H1 (cell line): Measurements from ENCODE around the gene GOLGA3. TPM values are rescaled to one million over a fixed set of nuclear protein-coding genes. Genes with fewer than 3 reads are reported as not detected.

ENCODE experiments used
- CTCF ChIA-PET: fragments of 300-600 bp; sonication (Branson Sonifier 250); formaldehyde crosslinking; loops from one replicate; lab custom pipeline; 2021; ENCODE audit not compliant: partially characterized antibody; lab: Charles Lee
- POLR2A ChIA-PET: fragments of 300-600 bp; sonication (Branson Sonifier 250); formaldehyde crosslinking; loops from one replicate; lab custom pipeline; 2021; ENCODE audit warnings: inconsistent platforms; ENCODE audit not compliant: partially characterized antibody; lab: Charles Lee
- DNase-seq, 2 experiments: peaks; one replicate each; pipeline versions ENCODE4 v3.0.0 to v3.0.0-alpha.2; 2010 to 2022; ENCODE audit warnings: low spot score in 2 of 2, low read depth in 1 of 2, mixed read lengths in 1 of 2
- FAIRE-seq: peaks from 2 replicates; lab custom pipeline; 2011; peaks lifted over from hg19 to GRCh38; lab: Jason Lieb, UNC
- H2AFZ ChIP-seq: 2 replicates; pipeline ENCODE4 v1.8.1; 2012; ENCODE audit warnings: low read length, inconsistent platforms
- H2AK5ac ChIP-seq: 2 replicates; pipeline ENCODE4 v1.6.1; 2013; ENCODE audit warnings: low read depth, low read length
- H2BK120ac ChIP-seq: replicated peaks from 2 replicates; pipeline ENCODE3; 2013; ENCODE audit warnings: low read depth, low read length, inconsistent platforms
- H2BK12ac ChIP-seq: 2 replicates; pipeline ENCODE4 v1.6.1; 2013; ENCODE audit warnings: low read depth, low read length
- H2BK15ac ChIP-seq: 2 replicates; pipeline ENCODE4 v1.6.1; 2013; ENCODE audit warnings: low read length
- H2BK20ac ChIP-seq: 2 replicates; pipeline ENCODE4 v1.6.1; 2013; ENCODE audit warnings: low read length
- H2BK5ac ChIP-seq: 2 replicates; pipeline ENCODE4 v1.6.1; 2013; ENCODE audit warnings: low read depth, low read length
- H3K14ac ChIP-seq: 2 replicates; pipeline ENCODE4 v1.6.1; 2013; ENCODE audit warnings: inconsistent platforms; ENCODE audit not compliant: insufficient read length
- H3K18ac ChIP-seq: 2 replicates; pipeline ENCODE4 v1.6.1; 2013; ENCODE audit warnings: low read length; ENCODE audit errors: extremely low read depth
- H3K23ac ChIP-seq: 2 replicates; pipeline ENCODE4 v1.6.1; 2013; ENCODE audit warnings: inconsistent platforms; ENCODE audit not compliant: insufficient read length
- H3K23me2 ChIP-seq: 2 replicates; pipeline ENCODE4 v1.6.1; 2013; ENCODE audit warnings: low read depth, low read length
- H3K27ac ChIP-seq: 2 replicates; pipeline ENCODE4 v1.6.1; 2011; ENCODE audit warnings: low read depth, low read length, inconsistent platforms
- H3K27me3 ChIP-seq, 4 experiments: replicated peaks in 1 of 4; 1 replicate in 1 of 4; 2 replicates in 3 of 4; pipeline versions ENCODE4 v1.6.1 to v1.8.1; 2011 to 2013; ENCODE audit warnings: low read length in 3 of 4, mild to moderate bottlenecking in 3 of 4, inconsistent platforms in 2 of 4, mixed read lengths in 2 of 4, moderate library complexity in 1 of 4; ENCODE audit not compliant: control insufficient read depth in 3 of 4, insufficient read depth in 3 of 4; ENCODE audit errors: extremely low read depth in 1 of 4
- H3K36me3 ChIP-seq, 4 experiments: 2 replicates each; pipeline versions ENCODE4 v1.6.1 to v1.8.1; 2011 to 2013; ENCODE audit warnings: mild to moderate bottlenecking in 4 of 4, low read length in 3 of 4, moderate library complexity in 2 of 4, control low read depth in 1 of 4, inconsistent platforms in 1 of 4; ENCODE audit not compliant: insufficient read depth in 4 of 4, control insufficient read depth in 2 of 4
- H3K4ac ChIP-seq: replicated peaks from 2 replicates; pipeline ENCODE3; 2013; ENCODE audit warnings: low read length, low read depth, mixed read lengths, inconsistent platforms; ENCODE audit not compliant: insufficient read length
- H3K4me1 ChIP-seq, 4 experiments: replicated peaks in 1 of 4; 1 replicate in 1 of 4; 2 replicates in 3 of 4; pipeline versions ENCODE4 v1.6.1 to v1.8.1; 2011 to 2013; ENCODE audit warnings: low read length in 3 of 4, inconsistent platforms in 2 of 4, mixed read lengths in 1 of 4; ENCODE audit not compliant: insufficient read depth in 4 of 4, control insufficient read depth in 3 of 4
- H3K4me2 ChIP-seq, 2 experiments: 2 replicates each; pipeline versions ENCODE4 v1.6.1 to v1.8.1; 2011 to 2013; ENCODE audit warnings: low read depth in 2 of 2, low read length in 2 of 2, control low read depth in 1 of 2, inconsistent platforms in 1 of 2, mild to moderate bottlenecking in 1 of 2; ENCODE audit not compliant: insufficient read depth in 1 of 2
- H3K4me3 ChIP-seq, 4 experiments: fragments of 200-600, 300-600 bp in 1 of 4; sonication (generic), shearing (Covaris generic), sonication (Bioruptor Twin) in 1 of 4; 2 replicates each; pipeline versions ENCODE4 v1.5.1 to v1.8.1; 2011 to 2016; ENCODE audit warnings: low read length in 4 of 4, low read depth in 3 of 4, control low read depth in 2 of 4, inconsistent platforms in 2 of 4, mild to moderate bottlenecking in 2 of 4, mixed read lengths in 1 of 4, moderate library complexity in 1 of 4; ENCODE audit not compliant: insufficient read depth in 2 of 4; ENCODE audit errors: extremely low read depth in 1 of 4
- H3K56ac ChIP-seq: replicated peaks from 2 replicates; pipeline ENCODE3; 2013; ENCODE audit warnings: low read depth, mild to moderate bottlenecking, mixed read lengths, low read length, inconsistent platforms; ENCODE audit not compliant: insufficient read length
- H3K79me1 ChIP-seq: 2 replicates; pipeline ENCODE4 v1.6.1; 2013; ENCODE audit warnings: low read depth, low read length, control low read depth
- H3K79me2 ChIP-seq, 2 experiments: 2 replicates each; pipeline versions ENCODE4 v1.6.1 to v1.8.1; 2012 to 2013; ENCODE audit warnings: low read length in 2 of 2, mild to moderate bottlenecking in 2 of 2, inconsistent platforms in 1 of 2; ENCODE audit not compliant: insufficient read depth in 2 of 2, control insufficient read depth in 1 of 2
- H3K9ac ChIP-seq, 4 experiments: replicated peaks in 1 of 4; 1 replicate in 1 of 4; 2 replicates in 3 of 4; pipeline versions ENCODE4 v1.6.1 to v1.8.1; 2011 to 2013; ENCODE audit warnings: low read depth in 3 of 4, low read length in 3 of 4, control low read depth in 2 of 4, mild to moderate bottlenecking in 2 of 4, moderate library complexity in 2 of 4, inconsistent platforms in 1 of 4; ENCODE audit errors: extremely low read depth in 1 of 4
- H3K9me3 ChIP-seq, 2 experiments: 2 replicates each; pipeline versions ENCODE4 v1.6.1 to v1.8.1; 2012 to 2013; ENCODE audit warnings: mild to moderate bottlenecking in 2 of 2, moderate library complexity in 2 of 2, control low read depth in 1 of 2, inconsistent platforms in 1 of 2, low read depth in 1 of 2, low read length in 1 of 2, mixed read lengths in 1 of 2; ENCODE audit not compliant: insufficient read depth in 2 of 2
- H4K20me1 ChIP-seq, 2 experiments: replicated peaks in 1 of 2; 2 replicates each; pipeline versions ENCODE3 to v1.8.1; 2011 to 2013; ENCODE audit warnings: inconsistent platforms in 2 of 2, low read length in 2 of 2, mild to moderate bottlenecking in 1 of 2; ENCODE audit not compliant: insufficient read depth in 2 of 2, control insufficient read depth in 1 of 2
- H4K5ac ChIP-seq: 2 replicates; pipeline ENCODE4 v1.6.1; 2013; ENCODE audit warnings: low read length, low read depth, mixed read lengths, inconsistent platforms; ENCODE audit not compliant: insufficient read length
- H4K8ac ChIP-seq: 2 replicates; pipeline ENCODE4 v1.8.0; 2013; ENCODE audit warnings: mild to moderate bottlenecking, moderate library complexity, low read length, inconsistent platforms; ENCODE audit not compliant: insufficient read depth; ENCODE audit errors: extremely low read depth
- H4K91ac ChIP-seq: replicated peaks from 2 replicates; pipeline ENCODE3; 2013; ENCODE audit warnings: low read length, mixed read lengths, inconsistent platforms; ENCODE audit not compliant: insufficient read length
- ASH2L ChIP-seq: fragments of 200-600, 300-600 bp; sonication (generic); IDR thresholded peaks from one replicate; pipeline ENCODE4 v1.7.1; 2017; ENCODE audit warnings: low read length
- BRCA1 ChIP-seq: IDR thresholded peaks from 2 replicates; pipeline ENCODE4 v1.6.1; 2012; ENCODE audit warnings: low read depth, low read length, improper control_type of control experiment
- CBX5 ChIP-seq: fragments of 300-800, 300-1000 bp; sonication (generic); IDR thresholded peaks from 2 replicates; pipeline ENCODE4 v1.7.1; 2016; ENCODE audit warnings: antibody characterized with exemption, low read length, low read depth
- CTCF ChIP-seq, 3 experiments: IDR thresholded peaks; 1 replicate in 2 of 3; 2 replicates in 1 of 3; pipeline versions ENCODE4 v1.5.1 to v1.6.1; 2011; ENCODE audit warnings: low read length in 3 of 3, mild to moderate bottlenecking in 3 of 3, inconsistent platforms in 2 of 3, low read depth in 1 of 3, moderate library complexity in 1 of 3; ENCODE audit not compliant: insufficient read depth in 1 of 3; ENCODE audit errors: control extremely low read depth in 1 of 3
- EGR1 ChIP-seq: IDR thresholded peaks from 2 replicates; pipeline ENCODE4 v1.6.1; 2011; ENCODE audit warnings: low read depth, low read length, borderline replicate concordance
- EP300 ChIP-seq, 2 experiments: IDR thresholded peaks; 1 replicate in 1 of 2; 2 replicates in 1 of 2; pipeline ENCODE4 v1.6.1; 2011 to 2012; ENCODE audit warnings: low read depth in 2 of 2, low read length in 2 of 2, mild to moderate bottlenecking in 2 of 2, borderline replicate concordance in 1 of 2, inconsistent platforms in 1 of 2, moderate library complexity in 1 of 2
- PHF8 ChIP-seq: fragments of 200-600 bp; sonication (generic); conservative IDR thresholded peaks from 2 replicates; pipeline ENCODE4 v1.7.1; 2012; ENCODE audit warnings: low read depth, mild to moderate bottlenecking, inconsistent platforms, low read length, moderate library complexity
- RNF2 ChIP-seq: fragments of 200-900, 300-1000 bp; sonication (generic); IDR thresholded peaks from 2 replicates; pipeline ENCODE4 v1.7.1; 2016; ENCODE audit warnings: borderline replicate concordance, low read depth, mild to moderate bottlenecking, antibody characterized with exemption, low read length; ENCODE audit not compliant: poor library complexity, severe bottlenecking; ENCODE audit errors: missing control alignments
- SIX5 ChIP-seq: IDR thresholded peaks from 2 replicates; pipeline ENCODE4 v1.6.1; 2011; ENCODE audit warnings: mild to moderate bottlenecking, low read depth, low read length
- SP1 ChIP-seq: IDR thresholded peaks from 2 replicates; pipeline ENCODE4 v1.6.1; 2011; ENCODE audit warnings: low read depth, low read length
- YY1 ChIP-seq: IDR thresholded peaks from 2 replicates; pipeline ENCODE4 v1.6.1; 2011; ENCODE audit warnings: low read depth, mild to moderate bottlenecking, low read length
- WGBS, 2 experiments: shearing (Covaris generic) in 1 of 2; methylation state at CpG; one replicate each; pipeline versions ENCODE4 v1.1.6 to v1.1.7; 2013 to 2015; ENCODE audit warnings: low lambda C conversion rate in 2 of 2, mixed read lengths in 2 of 2, inconsistent platforms in 1 of 2, low coverage in 1 of 2, missing lambda C conversion rate in 1 of 2; ENCODE audit not compliant: insufficient replicate concordance in 2 of 2, insufficient coverage in 1 of 2, insufficient read length in 1 of 2; ENCODE audit errors: extremely low coverage in 1 of 2, missing lambda C conversion rate in 1 of 2; 5-methylcytosine and 5-hydroxymethylcytosine counted together
- polyA plus RNA-seq, 7 experiments: library from polyadenylated mRNA; depleted of rRNA in 3 of 7; stranded (reverse) in 5 of 7; unstranded in 2 of 7; fragments of >200 nt in 5 of 7; fragments of 200-250 nt in 2 of 7; gene quantifications; 1 replicate in 5 of 7; 2 replicates in 1 of 7; 4 replicates in 1 of 7; pipeline versions ENCODE4 v1.2.1 to v1.2.3, GENCODE V29; 2011 to 2013; ENCODE audit warnings: missing spikeins in 2 of 7, mixed read lengths in 2 of 7
- total RNA-seq: library from RNA; stranded (reverse); fragmentation: NEBNext Ultra II Directional; extraction: Animal tissue kit (Norgen Biotek cat#: 25700); gene quantifications from 2 replicates; pipeline ENCODE4 v1.2.1, GENCODE V29; 2021

The GOLGA3 gene
- total and polyA plus RNA-seq, 2 of the 8 experiments (the other 6 are each of a cell fraction or from before 2014, with no cell fraction given): 6.4 to 33.1 TPM

GRCh38 chr12:132747395-132747794, 81.3 kb downstream of the GOLGA3 start:
- CTCF ChIA-PET: interaction anchor here (1.2 kb wide), 1 partner anchor 16 kb away, joined by 3 read pairs; no protein-coding TSS in a partner anchor
- TF ChIP-seq BRCA1 (no peak), YY1 (no peak), EGR1 (no peak), RNF2 (no peak), PHF8 (no peak), ASH2L (no peak), CTCF (IDR thresholded peaks at IDR 0.05; ENCODE audit: control extremely low read depth in 1 of 3, insufficient read depth in 1 of 3, low read depth in 1 of 3, low read length in 3 of 3) (no peak), SP1 (no peak), SIX5 (no peak), EP300 (IDR thresholded peaks at IDR 0.05; ENCODE audit: borderline replicate concordance in 1 of 2, low read depth in 2 of 2, low read length in 2 of 2) (no peak), CBX5 (no peak)

More at GRCh38 chr12:132747395-132747794, 81.3 kb downstream of the GOLGA3 start:
- Histone ChIP-seq H3K56ac (no peak overlapping the region), H3K9ac (no peak overlapping the region), H3K23me2 (peaks cover 3% of the 10 kb centered on the region; the same call in 1 of the 2 replicates), H3K9me3 (no peaks in the 10 kb centered on the region), H2BK5ac (no peak overlapping the region), H3K4me1 (no peaks in the 10 kb centered on the region), H4K91ac (no peak overlapping the region), H3K27me3 (no peaks in the 10 kb centered on the region), H2AK5ac (no peak overlapping the region), H4K5ac (no peak overlapping the region), H2BK120ac (no peak overlapping the region), H4K8ac (no peak overlapping the region), H3K18ac (no peak overlapping the region), H2BK12ac (no peak overlapping the region), H3K79me1 (peaks cover 10% of the 10 kb centered on the region), H2AFZ (no peak overlapping the region), H3K14ac (no peak overlapping the region), H3K27ac (no peak overlapping the region), H3K4me2 (no peak overlapping the region), H3K79me2 (peaks cover 3 to 22% of the 10 kb centered on the region in 2 experiments; a peak in 3 of 4 replicates), H3K36me3 (peaks cover 44 to 79% (median 67%) of the 10 kb centered on the region in 4 experiments), H2BK20ac (no peak overlapping the region), H3K4ac (no peak overlapping the region), H2BK15ac (no peak overlapping the region), H3K4me3 (no peak overlapping the region), H3K23ac (no peak overlapping the region), H4K20me1 (peaks cover 4 to 21% of the 10 kb centered on the region in 2 experiments)
- 93% methylated on average over 10 of the region's 11 CpGs; no CpG with 5 or more reads in 1 of the 2 experiments for WGBS, 2 experiments
- DNase-seq (no peak), FAIRE-seq (no peak)
- POLR2A ChIA-PET: interaction anchor here (0.5 to 1.0 kb wide), 2 partner anchors 11 to 26 kb away, joined by 3 to 4 read pairs; no protein-coding TSS in a partner anchor
